Osteoblast (primary cell): ENCODE results near the gene FGF14. TPM values are rescaled to one million over a fixed set of nuclear protein-coding genes. Genes with fewer than 3 reads are reported as not detected.

ENCODE experiments used
- DNase-seq: peaks from one replicate; pipeline ENCODE4 v3.0.0; 2011; ENCODE audit warnings: low spot score, mixed read lengths; ENCODE audit not compliant: insufficient read length; ENCODE audit errors: missing footprints
- H2AFZ ChIP-seq: 2 replicates; pipeline ENCODE4 v1.6.0; 2011; ENCODE audit warnings: mild to moderate bottlenecking, low read length
- H3K27ac ChIP-seq: 2 replicates; pipeline ENCODE4 v1.5.1; 2011; ENCODE audit warnings: mild to moderate bottlenecking, low read depth, low read length, moderate library complexity
- H3K27me3 ChIP-seq: 2 replicates; pipeline ENCODE4 v1.6.0; 2012; ENCODE audit warnings: mild to moderate bottlenecking, control low read depth, inconsistent platforms, low read length, moderate library complexity; ENCODE audit not compliant: insufficient read depth
- H3K36me3 ChIP-seq: 2 replicates; pipeline ENCODE4 v1.5.1; 2011; ENCODE audit warnings: mild to moderate bottlenecking, low read length, control low read depth, moderate library complexity; ENCODE audit not compliant: insufficient read depth
- H3K4me1 ChIP-seq: 2 replicates; pipeline ENCODE4 v1.5.1; 2011; ENCODE audit warnings: mild to moderate bottlenecking, low read length, control low read depth, moderate library complexity; ENCODE audit not compliant: insufficient read depth
- H3K4me2 ChIP-seq: 2 replicates; pipeline ENCODE4 v1.6.0; 2011; ENCODE audit warnings: mild to moderate bottlenecking, low read length; ENCODE audit not compliant: insufficient read depth
- H3K4me3 ChIP-seq: fragments of 200-600 bp; sonication (generic); 3 replicates; pipeline ENCODE4 v1.5.1; 2012; ENCODE audit warnings: mild to moderate bottlenecking, low read length, inconsistent platforms; ENCODE audit not compliant: insufficient read depth
- H3K79me2 ChIP-seq: 2 replicates; pipeline ENCODE4 v1.6.0; 2012; ENCODE audit warnings: mild to moderate bottlenecking, low read length, control low read depth, inconsistent platforms; ENCODE audit not compliant: insufficient read depth
- H3K9me3 ChIP-seq: 2 replicates; pipeline ENCODE4 v1.5.1; 2011; ENCODE audit warnings: low read depth, low read length, control low read depth
- H4K20me1 ChIP-seq: 2 replicates; pipeline ENCODE4 v1.6.0; 2012; ENCODE audit warnings: mild to moderate bottlenecking, low read length, control low read depth; ENCODE audit not compliant: insufficient read depth
- CTCF ChIP-seq: IDR thresholded peaks from 2 replicates; pipeline ENCODE4 v1.5.1; 2011; ENCODE audit warnings: mild to moderate bottlenecking, low read depth, low read length, moderate library complexity; ENCODE audit errors: extremely low read depth
- total RNA-seq: library from RNA; depleted of rRNA; stranded (reverse); fragments of >200 nt; gene quantifications from 2 replicates; pipeline ENCODE4 v1.2.3, GENCODE V29; 2012

FGF14 gene
- total RNA-seq, 1 donor = under 0.01 TPM

DNA sequence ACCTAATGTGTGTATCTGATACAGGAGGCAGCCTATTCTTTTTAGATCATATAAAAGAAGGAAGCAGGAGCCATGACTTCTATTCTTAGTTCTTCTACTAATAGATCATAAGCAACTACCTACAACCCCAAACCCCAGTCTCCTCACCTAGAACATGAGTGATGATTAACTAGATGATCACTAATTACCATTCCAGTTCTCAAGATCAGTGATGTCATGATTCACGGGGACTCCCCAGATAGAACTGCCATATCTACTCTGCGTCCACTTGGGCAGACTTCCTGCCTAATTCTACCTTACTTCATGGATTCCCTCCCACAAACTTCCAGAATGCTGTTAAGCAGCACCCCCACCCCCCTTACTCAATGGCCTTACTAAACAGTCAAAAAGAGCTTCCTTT is 380.1 kb downstream of the FGF14 start:
- Histone ChIP-seq H3K79me2 (no peaks in the 10 kb centered on the region), H3K4me1 (no peaks in the 10 kb centered on the region), H3K4me2 (no peak overlapping the region), H3K4me3 (no peak overlapping the region), H4K20me1 (no peaks in the 10 kb centered on the region), H3K9me3 (no peaks in the 10 kb centered on the region), H2AFZ (no peak overlapping the region), H3K36me3 (no peaks in the 10 kb centered on the region), H3K27ac (no peak overlapping the region), H3K27me3 (no peaks in the 10 kb centered on the region)
- TF ChIP-seq CTCF = no peak
- no peak for DNase-seq

DNA sequence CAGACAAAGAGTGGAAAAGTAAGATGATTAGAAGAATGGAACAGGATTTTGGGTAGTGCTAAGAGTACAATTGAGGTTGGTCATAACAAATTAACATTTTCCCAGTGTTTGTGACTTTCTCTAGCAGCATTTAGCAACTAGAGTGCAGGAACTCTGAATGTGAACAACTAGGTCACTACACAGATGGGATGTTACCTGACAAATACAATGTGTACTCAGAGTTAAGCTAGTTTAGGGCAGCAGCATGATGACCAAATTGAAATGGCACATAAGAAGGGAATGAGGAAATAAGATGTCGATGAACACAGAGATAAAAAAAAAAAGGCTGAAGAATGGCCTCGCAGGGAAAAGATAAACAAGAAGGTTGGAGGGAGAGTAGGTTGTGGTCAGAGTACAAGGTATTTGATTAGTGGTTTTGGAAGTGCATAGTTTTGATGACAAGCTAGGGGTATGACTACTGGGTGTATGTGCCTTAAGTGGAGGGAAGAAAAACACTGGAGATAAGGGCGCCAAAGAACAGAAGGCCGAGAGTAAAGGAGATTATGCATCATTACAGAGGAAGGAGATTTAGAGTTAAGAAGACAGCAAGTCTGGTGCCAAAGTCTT is 381.1 kb downstream of the FGF14 start:
- H3K4me1 ChIP-seq = no peaks in the 10 kb centered on the region
- no peak overlapping the region for H3K27ac ChIP-seq
- no peaks in the 10 kb centered on the region for H3K27me3 ChIP-seq
- TF ChIP-seq CTCF = no peak
- H3K4me2 ChIP-seq = no peak overlapping the region
- H3K36me3 ChIP-seq = no peaks in the 10 kb centered on the region
- DNase-seq = no peak
- H3K9me3 ChIP-seq = no peaks in the 10 kb centered on the region
- H2AFZ ChIP-seq = no peak overlapping the region
- no peaks in the 10 kb centered on the region for H4K20me1 ChIP-seq
- H3K4me3 ChIP-seq = no peak overlapping the region
- H3K79me2 ChIP-seq = no peaks in the 10 kb centered on the region

GRCh38 chr13:102018716-102019115 is 383.1 kb downstream of the FGF14 start:
- Histone ChIP-seq H3K27ac (no peak overlapping the region), H3K27me3 (no peaks in the 10 kb centered on the region), H2AFZ (no peak overlapping the region), H3K36me3 (no peaks in the 10 kb centered on the region), H3K79me2 (no peaks in the 10 kb centered on the region), H3K9me3 (no peaks in the 10 kb centered on the region), H4K20me1 (no peaks in the 10 kb centered on the region), H3K4me3 (no peak overlapping the region), H3K4me1 (no peaks in the 10 kb centered on the region), H3K4me2 (no peak overlapping the region)
- DNase-seq = no peak
- no peak for TF ChIP-seq CTCF

GRCh38 chr13:102017248-102017647 is 384.6 kb downstream of the FGF14 start:
- H3K9me3 ChIP-seq = no peaks in the 10 kb centered on the region
- H3K79me2 ChIP-seq = no peaks in the 10 kb centered on the region
- no peak overlapping the region for H2AFZ ChIP-seq
- no peaks in the 10 kb centered on the region for H3K36me3 ChIP-seq
- no peaks in the 10 kb centered on the region for H3K4me1 ChIP-seq
- no peak overlapping the region for H3K4me3 ChIP-seq
- H4K20me1 ChIP-seq = no peaks in the 10 kb centered on the region
- no peak overlapping the region for H3K27ac ChIP-seq
- TF ChIP-seq CTCF = no peak
- no peaks in the 10 kb centered on the region for H3K27me3 ChIP-seq
- H3K4me2 ChIP-seq = no peak overlapping the region
- no peak for DNase-seq
